Measurements from ENCODE around the gene RCOR1. TPM values are rescaled to one million over a fixed set of nuclear protein-coding genes. Genes with fewer than 3 reads are reported as not detected.

The RCOR1 gene
- total and polyA plus RNA-seq, 2 of the 8 experiments (the other 6 are each of a cell fraction or from before 2014, with no cell fraction given): 12.3 to 26.3 TPM

DNA sequence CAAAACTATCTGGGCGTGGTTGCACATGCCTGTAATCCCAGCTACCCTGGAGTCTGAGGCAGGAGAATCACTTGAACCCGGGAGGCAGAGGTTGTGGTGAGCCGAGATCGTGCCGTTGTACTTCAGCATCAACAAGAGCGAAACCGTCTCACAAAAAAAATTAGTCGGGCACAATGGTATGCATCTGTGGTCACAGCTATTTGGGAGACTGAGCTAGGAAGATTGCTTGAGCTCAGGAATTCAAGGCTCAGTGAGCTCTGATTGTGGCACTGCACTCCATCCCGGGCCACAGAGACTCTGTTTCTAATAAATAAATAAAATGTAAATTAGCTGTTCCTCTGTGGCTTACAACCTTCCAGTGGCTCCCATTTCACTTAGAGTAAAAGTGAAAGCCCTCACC is 28.0 kb downstream of the RCOR1 start:
- Histone ChIP-seq H3K4me1 (replicated peaks in 1 of 4; ENCODE audit: control insufficient read depth in 3 of 4, insufficient read depth in 4 of 4, low read length in 3 of 4) (peaks cover 0 to 13% (median 9%) of the 10 kb centered on the region in 4 experiments; a peak in 4 of 7 replicates), H3K4me3 (ENCODE audit: extremely low read depth in 1 of 4, insufficient read depth in 2 of 4, low read depth in 3 of 4, low read length in 4 of 4) (no peak overlapping the region), H3K23ac (ENCODE audit: insufficient read length) (no peak overlapping the region), H4K91ac (replicated peaks; ENCODE audit: insufficient read length, low read length) (no peak overlapping the region), H4K5ac (ENCODE audit: insufficient read length, low read depth, low read length) (no peak overlapping the region), H3K23me2 (ENCODE audit: low read depth, low read length) (no peaks in the 10 kb centered on the region), H4K20me1 (replicated peaks in 1 of 2; ENCODE audit: control insufficient read depth in 1 of 2, insufficient read depth in 2 of 2, low read length in 2 of 2) (peaks cover 3 to 4% of the 10 kb centered on the region in 2 experiments), H2BK5ac (ENCODE audit: low read depth, low read length) (no peak overlapping the region), H2AK5ac (ENCODE audit: low read depth, low read length) (no peak overlapping the region), H2BK120ac (replicated peaks; ENCODE audit: low read depth, low read length) (no peak overlapping the region), H2BK20ac (ENCODE audit: low read length) (no peak overlapping the region), H3K18ac (ENCODE audit: extremely low read depth, low read length) (no peak overlapping the region), H2AFZ (ENCODE audit: low read length) (no peak overlapping the region), H3K4me2 (ENCODE audit: insufficient read depth in 1 of 2, low read depth in 2 of 2, low read length in 2 of 2) (no peak overlapping the region), H2BK15ac (ENCODE audit: low read length) (no peak overlapping the region), H3K79me1 (ENCODE audit: low read depth, low read length) (peaks cover 9% of the 10 kb centered on the region), H4K8ac (ENCODE audit: extremely low read depth, insufficient read depth, low read length) (no peak overlapping the region), H3K56ac (replicated peaks; ENCODE audit: insufficient read length, low read depth, low read length) (no peak overlapping the region), H3K27me3 (replicated peaks in 1 of 4; ENCODE audit: control insufficient read depth in 3 of 4, extremely low read depth in 1 of 4, insufficient read depth in 3 of 4, low read length in 3 of 4) (no peaks in the 10 kb centered on the region), H3K27ac (ENCODE audit: low read depth, low read length) (no peak overlapping the region), H3K36me3 (ENCODE audit: control insufficient read depth in 2 of 4, insufficient read depth in 4 of 4, low read length in 3 of 4) (no peaks in the 10 kb centered on the region), H3K79me2 (ENCODE audit: control insufficient read depth in 1 of 2, insufficient read depth in 2 of 2, low read length in 2 of 2) (peaks cover 10 to 87% of the 10 kb centered on the region in 2 experiments), H3K9me3 (ENCODE audit: insufficient read depth in 2 of 2, low read depth in 1 of 2, low read length in 1 of 2) (no peaks in the 10 kb centered on the region), H3K14ac (ENCODE audit: insufficient read length) (no peak overlapping the region), H3K9ac (replicated peaks in 1 of 4; ENCODE audit: extremely low read depth in 1 of 4, low read depth in 3 of 4, low read length in 3 of 4) (no peak overlapping the region), H3K4ac (replicated peaks; ENCODE audit: insufficient read length, low read depth, low read length) (no peak overlapping the region), H2BK12ac (ENCODE audit: low read depth, low read length) (no peak overlapping the region)
- no peak for DNase-seq (ENCODE audit: low read depth in 1 of 2, low spot score in 2 of 2)
- POLR2A ChIA-PET (ENCODE audit: partially characterized antibody): interaction anchor here (1.5 kb wide), 1 partner anchor 29 kb away, joined by 3 read pairs; no protein-coding TSS in a partner anchor
- CTCF ChIA-PET (ENCODE audit: partially characterized antibody): interaction anchor here (1.2 to 1.4 kb wide), 2 partner anchors 10 to 96 kb away, joined by 3 to 5 read pairs; no protein-coding TSS in a partner anchor
- no peak for FAIRE-seq
- WGBS, 2 experiments (ENCODE audit: extremely low coverage in 1 of 2, insufficient coverage in 1 of 2, insufficient read length in 1 of 2, insufficient replicate concordance in 2 of 2, low coverage in 1 of 2, low lambda C conversion rate in 2 of 2, missing lambda C conversion rate in 1 of 2): 97% methylated on average over 9 of the region's 9 CpGs; no CpG with 5 or more reads in 1 of the 2 experiments
- TF ChIP-seq EGR1 (IDR thresholded peaks at IDR 0.05; ENCODE audit: borderline replicate concordance, low read depth, low read length) (no peak), SP2 (IDR thresholded peaks at IDR 0.05; ENCODE audit: low read length) (no peak), POLR2A (IDR thresholded peaks at IDR 0.05; ENCODE audit: control extremely low read depth in 1 of 2, low read depth in 2 of 2, low read length in 2 of 2) (no peak), SIRT6 (IDR thresholded peaks at IDR 0.05; ENCODE audit: low read length) (no peak), POU5F1 (IDR thresholded peaks at IDR 0.05; ENCODE audit: low read depth, low read length) (no peak), CTBP2 (IDR thresholded peaks at IDR 0.05; ENCODE audit: borderline replicate concordance, insufficient read depth, insufficient read length, low read length) (no peak), BRCA1 (IDR thresholded peaks at IDR 0.05; ENCODE audit: low read depth, low read length) (no peak), RFX5 (IDR thresholded peaks at IDR 0.05; ENCODE audit: borderline replicate concordance, low read depth, low read length) (no peak), SRF (IDR thresholded peaks at IDR 0.05; ENCODE audit: low read depth, low read length) (no peak), SAP30 (IDR thresholded peaks at IDR 0.05; ENCODE audit: insufficient read depth, insufficient replicate concordance, low read length) (no peak), ZNF274 (IDR thresholded peaks at IDR 0.05; ENCODE audit: borderline replicate concordance, extremely low read depth, low read length) (no peak)
- TF ChIP-seq, protein P1, sequence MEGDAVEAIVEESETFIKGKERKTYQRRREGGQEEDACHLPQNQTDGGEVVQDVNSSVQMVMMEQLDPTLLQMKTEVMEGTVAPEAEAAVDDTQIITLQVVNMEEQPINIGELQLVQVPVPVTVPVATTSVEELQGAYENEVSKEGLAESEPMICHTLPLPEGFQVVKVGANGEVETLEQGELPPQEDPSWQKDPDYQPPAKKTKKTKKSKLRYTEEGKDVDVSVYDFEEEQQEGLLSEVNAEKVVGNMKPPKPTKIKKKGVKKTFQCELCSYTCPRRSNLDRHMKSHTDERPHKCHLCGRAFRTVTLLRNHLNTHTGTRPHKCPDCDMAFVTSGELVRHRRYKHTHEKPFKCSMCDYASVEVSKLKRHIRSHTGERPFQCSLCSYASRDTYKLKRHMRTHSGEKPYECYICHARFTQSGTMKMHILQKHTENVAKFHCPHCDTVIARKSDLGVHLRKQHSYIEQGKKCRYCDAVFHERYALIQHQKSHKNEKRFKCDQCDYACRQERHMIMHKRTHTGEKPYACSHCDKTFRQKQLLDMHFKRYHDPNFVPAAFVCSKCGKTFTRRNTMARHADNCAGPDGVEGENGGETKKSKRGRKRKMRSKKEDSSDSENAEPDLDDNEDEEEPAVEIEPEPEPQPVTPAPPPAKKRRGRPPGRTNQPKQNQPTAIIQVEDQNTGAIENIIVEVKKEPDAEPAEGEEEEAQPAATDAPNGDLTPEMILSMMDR (IDR thresholded peaks at IDR 0.05; ENCODE audit: control extremely low read depth in 1 of 3, insufficient read depth in 1 of 3, low read depth in 1 of 3, low read length in 3 of 3): no peak
